ENCODE measurements around the gene PARD3. TPM values are rescaled to one million over a fixed set of nuclear protein-coding genes. Genes with fewer than 3 reads are reported as not detected.

Gene PARD3
- polyA plus RNA-seq, 2 of the 4 experiments (the other 2 are of a cell fraction): 110 to 200 TPM

DNA sequence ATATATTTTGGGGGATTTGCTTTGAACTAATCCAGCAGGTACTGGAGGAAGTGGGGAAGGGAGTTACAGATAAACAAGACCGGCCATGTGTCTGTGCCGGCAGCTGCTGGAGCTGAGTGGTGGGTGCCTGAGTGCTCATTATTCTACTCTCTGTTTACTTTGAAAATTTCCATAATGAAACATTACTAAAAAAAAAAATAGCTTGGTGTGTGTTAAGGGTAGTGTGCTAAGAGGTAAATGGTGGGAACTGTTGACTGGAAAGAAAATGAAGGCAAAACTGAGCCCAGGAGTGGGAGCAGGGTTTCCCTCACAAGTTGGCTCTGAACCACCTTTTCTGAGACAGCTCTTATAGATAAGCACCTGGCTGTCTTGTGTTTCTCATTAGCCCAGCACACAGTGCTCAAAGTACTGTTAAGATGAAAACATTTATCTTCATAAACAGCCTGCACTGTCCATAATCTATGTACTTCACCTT, 50.6 kb downstream of the PARD3 start (continued):
- TF ChIP-seq, protein P1, sequence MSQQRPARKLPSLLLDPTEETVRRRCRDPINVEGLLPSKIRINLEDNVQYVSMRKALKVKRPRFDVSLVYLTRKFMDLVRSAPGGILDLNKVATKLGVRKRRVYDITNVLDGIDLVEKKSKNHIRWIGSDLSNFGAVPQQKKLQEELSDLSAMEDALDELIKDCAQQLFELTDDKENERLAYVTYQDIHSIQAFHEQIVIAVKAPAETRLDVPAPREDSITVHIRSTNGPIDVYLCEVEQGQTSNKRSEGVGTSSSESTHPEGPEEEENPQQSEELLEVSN (IDR thresholded peaks at IDR 0.05; ENCODE audit: borderline replicate concordance, low read depth): no peak
- TF ChIP-seq TP53 (CRISPR knock-in tag; IDR thresholded peaks at IDR 0.05) (no peak), RNF2 (IDR thresholded peaks at IDR 0.05; ENCODE audit: borderline replicate concordance, low read depth) (no peak)
- TF ChIP-seq, protein P2, sequence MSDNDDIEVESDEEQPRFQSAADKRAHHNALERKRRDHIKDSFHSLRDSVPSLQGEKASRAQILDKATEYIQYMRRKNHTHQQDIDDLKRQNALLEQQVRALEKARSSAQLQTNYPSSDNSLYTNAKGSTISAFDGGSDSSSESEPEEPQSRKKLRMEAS (IDR thresholded peaks at IDR 0.05): no peak

DNA sequence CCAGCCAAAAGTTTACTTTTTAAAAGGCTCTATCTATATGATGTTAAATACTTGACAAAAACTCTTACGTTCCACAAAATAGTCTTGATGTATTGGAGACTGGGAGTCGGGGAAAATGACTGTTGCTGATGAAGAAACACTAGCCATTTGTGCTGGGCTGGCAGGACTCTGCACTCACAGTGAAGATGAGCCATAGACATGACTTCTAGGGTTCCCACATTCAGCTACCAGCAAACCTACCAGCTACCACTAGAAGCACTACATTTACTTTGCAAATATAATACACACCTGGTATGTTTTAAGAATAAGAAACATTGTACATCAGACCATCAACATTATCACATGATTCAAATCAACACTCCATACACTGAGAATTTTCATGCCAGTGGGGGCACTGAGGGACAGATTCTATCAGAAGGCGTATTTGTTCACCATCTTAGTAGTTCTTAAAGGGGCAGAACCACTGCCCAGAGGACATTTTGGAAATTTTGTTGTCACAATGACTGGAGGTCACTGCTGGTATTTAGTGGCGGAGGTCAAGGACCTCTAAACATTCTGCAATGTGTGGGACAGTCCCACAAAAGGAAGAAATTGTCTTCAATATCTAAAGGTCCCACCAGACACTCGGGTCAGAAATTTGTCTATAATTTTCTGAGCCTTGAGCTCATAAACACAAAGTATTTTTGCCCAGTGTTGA, 52.3 kb downstream of the PARD3 start:
- ChIA-PET CTCF (interaction anchor here (0.8 to 1.9 kb wide), 6 partner anchors 10 to 79 kb away, joined by 3 to 6 read pairs (median 4); no protein-coding TSS in a partner anchor), POLR2A (no interaction called here)
- Histone ChIP-seq H3K27ac (no peak overlapping the region), H3K4me1 (peaks cover 78% of the 10 kb centered on the region), H3K4me3 (no peak overlapping the region), H3K9me3 (no peaks in the 10 kb centered on the region), H3K4me2 (no peak overlapping the region)
- ATAC-seq: peak; percentile 58 to 62; a peak in 3 of 6 replicates
- no peak for DNase-seq (ENCODE audit: low read depth in 1 of 2, low spot score in 1 of 2)
- WGBS (ENCODE audit: missing lambda C conversion rate): 75% methylated on average over 5 of the region's 5 CpGs
- TF ChIP-seq MAFK (IDR thresholded peaks at IDR 0.05; ENCODE audit: partially characterized antibody) (peak; percentile 20), POLR2AphosphoS2 (conservative IDR thresholded peaks at IDR 0.05; ENCODE audit: low read length) (no peak), HOXB13 (CRISPR knock-in tag; IDR thresholded peaks at IDR 0.05; ENCODE audit: low read depth) (no peak)
- TF ChIP-seq, protein P3, sequence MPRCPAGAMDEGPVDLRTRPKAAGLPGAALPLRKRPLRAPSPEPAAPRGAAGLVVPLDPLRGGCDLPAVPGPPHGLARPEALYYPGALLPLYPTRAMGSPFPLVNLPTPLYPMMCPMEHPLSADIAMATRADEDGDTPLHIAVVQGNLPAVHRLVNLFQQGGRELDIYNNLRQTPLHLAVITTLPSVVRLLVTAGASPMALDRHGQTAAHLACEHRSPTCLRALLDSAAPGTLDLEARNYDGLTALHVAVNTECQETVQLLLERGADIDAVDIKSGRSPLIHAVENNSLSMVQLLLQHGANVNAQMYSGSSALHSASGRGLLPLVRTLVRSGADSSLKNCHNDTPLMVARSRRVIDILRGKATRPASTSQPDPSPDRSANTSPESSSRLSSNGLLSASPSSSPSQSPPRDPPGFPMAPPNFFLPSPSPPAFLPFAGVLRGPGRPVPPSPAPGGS (IDR thresholded peaks at IDR 0.05): no peak
- TF ChIP-seq, protein P4, sequence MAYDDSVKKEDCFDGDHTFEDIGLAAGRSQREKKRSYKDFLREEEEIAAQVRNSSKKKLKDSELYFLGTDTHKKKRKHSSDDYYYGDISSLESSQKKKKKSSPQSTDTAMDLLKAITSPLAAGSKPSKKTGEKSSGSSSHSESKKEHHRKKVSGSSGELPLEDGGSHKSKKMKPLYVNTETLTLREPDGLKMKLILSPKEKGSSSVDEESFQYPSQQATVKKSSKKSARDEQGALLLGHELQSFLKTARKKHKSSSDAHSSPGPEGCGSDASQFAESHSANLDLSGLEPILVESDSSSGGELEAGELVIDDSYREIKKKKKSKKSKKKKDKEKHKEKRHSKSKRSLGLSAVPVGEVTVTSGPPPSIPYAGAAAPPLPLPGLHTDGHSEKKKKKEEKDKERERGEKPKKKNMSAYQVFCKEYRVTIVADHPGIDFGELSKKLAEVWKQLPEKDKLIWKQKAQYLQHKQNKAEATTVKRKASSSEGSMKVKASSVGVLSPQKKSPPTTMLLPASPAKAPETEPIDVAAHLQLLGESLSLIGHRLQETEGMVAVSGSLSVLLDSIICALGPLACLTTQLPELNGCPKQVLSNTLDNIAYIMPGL (CRISPR knock-in tag; IDR thresholded peaks at IDR 0.05; ENCODE audit: borderline replicate concordance): no peak
- FAIRE-seq: no peak

DNA sequence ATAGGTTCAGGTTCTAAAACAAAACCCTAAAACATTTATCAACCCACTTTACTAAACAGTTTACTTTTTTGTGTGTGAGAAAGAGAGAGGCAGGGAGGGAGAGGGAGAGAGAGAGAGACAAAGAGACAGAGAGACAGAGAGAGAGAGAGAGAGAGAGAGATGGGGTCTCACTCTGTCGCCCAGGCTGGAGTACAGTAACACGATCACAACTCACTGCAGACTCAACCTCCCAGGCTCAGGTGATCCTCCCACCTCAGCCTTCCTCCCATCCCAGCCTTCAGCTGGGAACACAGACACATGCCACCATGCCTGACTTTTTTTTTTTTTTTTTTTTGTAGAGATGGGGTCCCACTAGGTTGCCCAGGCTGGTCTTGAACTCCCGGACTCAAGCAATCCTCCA, 52.9 kb downstream of the PARD3 start:
- Histone ChIP-seq H3K4me3 (no peak overlapping the region), H3K4me1 (peaks cover 84% of the 10 kb centered on the region), H3K27ac (0 out of 6 replicates have a peak overlapping the region, but pooled peaks of 1 of the 2 experiments have one; percentile 11), H3K9me3 (no peaks in the 10 kb centered on the region), H3K4me2 (no peak overlapping the region; the same call in 2 of the 3 replicates)
- WGBS (ENCODE audit: missing lambda C conversion rate): 93% methylated on average over 3 of the region's 3 CpGs
- TF ChIP-seq MYC (IDR thresholded peaks at IDR 0.05; ENCODE audit: borderline replicate concordance, low read length): no peak
- TF ChIP-seq, protein P2 (IDR thresholded peaks at IDR 0.05): no peak
- TF ChIP-seq SMC3 (IDR thresholded peaks at IDR 0.05): no peak
- no peak for TF ChIP-seq ZC3H11A (IDR thresholded peaks at IDR 0.05)
- TF ChIP-seq EHF (CRISPR knock-in tag; IDR thresholded peaks at IDR 0.05): no peak
- TF ChIP-seq, protein P5, sequence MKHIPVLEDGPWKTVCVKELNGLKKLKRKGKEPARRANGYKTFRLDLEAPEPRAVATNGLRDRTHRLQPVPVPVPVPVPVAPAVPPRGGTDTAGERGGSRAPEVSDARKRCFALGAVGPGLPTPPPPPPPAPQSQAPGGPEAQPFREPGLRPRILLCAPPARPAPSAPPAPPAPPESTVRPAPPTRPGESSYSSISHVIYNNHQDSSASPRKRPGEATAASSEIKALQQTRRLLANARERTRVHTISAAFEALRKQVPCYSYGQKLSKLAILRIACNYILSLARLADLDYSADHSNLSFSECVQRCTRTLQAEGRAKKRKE (CRISPR knock-in tag; IDR thresholded peaks at IDR 0.05; ENCODE audit: low read depth): no peak
- TF ChIP-seq FOSL2 (IDR thresholded peaks at IDR 0.05): no peak
- TF ChIP-seq FOSL2 (CRISPR knock-in tag; IDR thresholded peaks at IDR 0.05): no peak
- no peak for TF ChIP-seq HOXA7 (CRISPR knock-in tag; IDR thresholded peaks at IDR 0.05)
- no peak for TF ChIP-seq MAFK (IDR thresholded peaks at IDR 0.05; ENCODE audit: partially characterized antibody)
- TF ChIP-seq, protein P6, sequence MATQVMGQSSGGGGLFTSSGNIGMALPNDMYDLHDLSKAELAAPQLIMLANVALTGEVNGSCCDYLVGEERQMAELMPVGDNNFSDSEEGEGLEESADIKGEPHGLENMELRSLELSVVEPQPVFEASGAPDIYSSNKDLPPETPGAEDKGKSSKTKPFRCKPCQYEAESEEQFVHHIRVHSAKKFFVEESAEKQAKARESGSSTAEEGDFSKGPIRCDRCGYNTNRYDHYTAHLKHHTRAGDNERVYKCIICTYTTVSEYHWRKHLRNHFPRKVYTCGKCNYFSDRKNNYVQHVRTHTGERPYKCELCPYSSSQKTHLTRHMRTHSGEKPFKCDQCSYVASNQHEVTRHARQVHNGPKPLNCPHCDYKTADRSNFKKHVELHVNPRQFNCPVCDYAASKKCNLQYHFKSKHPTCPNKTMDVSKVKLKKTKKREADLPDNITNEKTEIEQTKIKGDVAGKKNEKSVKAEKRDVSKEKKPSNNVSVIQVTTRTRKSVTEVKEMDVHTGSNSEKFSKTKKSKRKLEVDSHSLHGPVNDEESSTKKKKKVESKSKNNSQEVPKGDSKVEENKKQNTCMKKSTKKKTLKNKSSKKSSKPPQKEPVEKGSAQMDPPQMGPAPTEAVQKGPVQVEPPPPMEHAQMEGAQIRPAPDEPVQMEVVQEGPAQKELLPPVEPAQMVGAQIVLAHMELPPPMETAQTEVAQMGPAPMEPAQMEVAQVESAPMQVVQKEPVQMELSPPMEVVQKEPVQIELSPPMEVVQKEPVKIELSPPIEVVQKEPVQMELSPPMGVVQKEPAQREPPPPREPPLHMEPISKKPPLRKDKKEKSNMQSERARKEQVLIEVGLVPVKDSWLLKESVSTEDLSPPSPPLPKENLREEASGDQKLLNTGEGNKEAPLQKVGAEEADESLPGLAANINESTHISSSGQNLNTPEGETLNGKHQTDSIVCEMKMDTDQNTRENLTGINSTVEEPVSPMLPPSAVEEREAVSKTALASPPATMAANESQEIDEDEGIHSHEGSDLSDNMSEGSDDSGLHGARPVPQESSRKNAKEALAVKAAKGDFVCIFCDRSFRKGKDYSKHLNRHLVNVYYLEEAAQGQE (IDR thresholded peaks at IDR 0.05): no peak
- TF ChIP-seq JUNB (IDR thresholded peaks at IDR 0.05): no peak
- no peak for DNase-seq (ENCODE audit: low read depth in 1 of 2, low spot score in 1 of 2)
- ChIA-PET CTCF (interaction anchor here (0.8 to 1.9 kb wide), 4 partner anchors 13 to 78 kb away, joined by 3 to 5 read pairs (median 4); no protein-coding TSS in a partner anchor), POLR2A (no interaction called here)
- FAIRE-seq: no peak
- ATAC-seq: no peak

Measured in A549 (cell line).